ENCODE measurements around the gene BTBD18. TPM values are rescaled to one million over a fixed set of nuclear protein-coding genes. Genes with fewer than 3 reads are reported as not detected.

BTBD18 gene
- total and polyA plus RNA-seq, 2 donors (not counting 1 experiment from before 2014, with no cell fraction given) = not detected

GRCh38 chr11:57778318-57779037 is 26.9 kb upstream of the BTBD18 start:
- Histone ChIP-seq H4K20me1 (ENCODE audit: control insufficient read depth, extremely low read depth, insufficient read depth, low read length) (peaks cover 1% of the 10 kb centered on the region), H3K4me1 (ENCODE audit: control insufficient read depth, extremely low read depth, insufficient read depth, low read length) (peaks cover 31% of the 10 kb centered on the region)

GRCh38 chr11:57777969-57778317 is 26.3 kb upstream of the BTBD18 start:
- H3K4me3 ChIP-seq (replicated peaks in 1 of 4; ENCODE audit: control extremely low read depth in 1 of 4, insufficient read depth in 1 of 4, low read depth in 3 of 4, low read length in 4 of 4) = peak overlapping the region in 3 of 4 experiments; percentile 2 to 56 (median 48)
- H3K27me3 ChIP-seq (ENCODE audit: control insufficient read depth, insufficient read depth, low read length) = no peaks in the 10 kb centered on the region
- H3K9me3 ChIP-seq (ENCODE audit: control insufficient read depth, insufficient read depth, low read depth, low read length) = no peaks in the 10 kb centered on the region
- H3K79me2 ChIP-seq (ENCODE audit: control insufficient read depth, insufficient read depth, low read length) = peaks cover 91% of the 10 kb centered on the region
- TF ChIP-seq EZH2 (IDR thresholded peaks at IDR 0.05; ENCODE audit: low read length, missing control alignments) (no peak), CTCF (conservative IDR thresholded peaks at IDR 0.05 in 1 of 2, IDR thresholded peaks at IDR 0.05 in 1 of 2; ENCODE audit: low read depth in 1 of 2, low read length in 2 of 2) (no peak)
- H2AFZ ChIP-seq (ENCODE audit: low read length) = no peak overlapping the region
- peak overlapping the region; percentile 11 for H3K9ac ChIP-seq (ENCODE audit: insufficient read depth, low read length)
- peak overlapping the region; percentile 74 for H3K4me2 ChIP-seq (ENCODE audit: extremely low read depth, insufficient read depth, low read length)
- DNase-seq (ENCODE audit: low read depth in 2 of 2) = no peak
- H3K4me1 ChIP-seq (ENCODE audit: control insufficient read depth, extremely low read depth, insufficient read depth, low read length) = peaks cover 31% of the 10 kb centered on the region
- H3K36me3 ChIP-seq (ENCODE audit: control insufficient read depth, insufficient read depth, low read length) = peaks cover 1% of the 10 kb centered on the region
- peaks cover 1% of the 10 kb centered on the region for H4K20me1 ChIP-seq (ENCODE audit: control insufficient read depth, extremely low read depth, insufficient read depth, low read length)
- H3K27ac ChIP-seq (ENCODE audit: insufficient read depth, low read length) = peak overlapping the region; percentile 63

More at GRCh38 chr11:57778318-57779037, 26.9 kb upstream of the BTBD18 start:
- Histone ChIP-seq H3K4me2 (ENCODE audit: extremely low read depth, insufficient read depth, low read length) (peak overlapping the region; percentile 74), H3K9ac (ENCODE audit: insufficient read depth, low read length) (peak overlapping the region; percentile 22), H3K79me2 (ENCODE audit: control insufficient read depth, insufficient read depth, low read length) (peaks cover 88% of the 10 kb centered on the region), H3K27ac (ENCODE audit: insufficient read depth, low read length) (peak overlapping the region; percentile 63), H3K4me3 (replicated peaks in 1 of 4; ENCODE audit: control extremely low read depth in 1 of 4, insufficient read depth in 1 of 4, low read depth in 3 of 4, low read length in 4 of 4) (peak overlapping the region in 3 of 4 experiments; percentile 2 to 56 (median 48)), H3K36me3 (ENCODE audit: control insufficient read depth, insufficient read depth, low read length) (peaks cover 1% of the 10 kb centered on the region), H2AFZ (ENCODE audit: low read length) (no peak overlapping the region), H3K9me3 (ENCODE audit: control insufficient read depth, insufficient read depth, low read depth, low read length) (no peaks in the 10 kb centered on the region), H3K27me3 (ENCODE audit: control insufficient read depth, insufficient read depth, low read length) (no peaks in the 10 kb centered on the region)
- TF ChIP-seq CTCF (conservative IDR thresholded peaks at IDR 0.05 in 1 of 2, IDR thresholded peaks at IDR 0.05 in 1 of 2; ENCODE audit: low read depth in 1 of 2, low read length in 2 of 2) (no peak), EZH2 (IDR thresholded peaks at IDR 0.05; ENCODE audit: low read length, missing control alignments) (no peak)
- peak; percentile 96 to 99 for DNase-seq (ENCODE audit: low read depth in 2 of 2)

GRCh38 chr11:57776577-57777210 is 25.1 kb upstream of the BTBD18 start:
- Histone ChIP-seq H3K4me3 (replicated peaks in 1 of 4; ENCODE audit: control extremely low read depth in 1 of 4, insufficient read depth in 1 of 4, low read depth in 3 of 4, low read length in 4 of 4) (peak overlapping the region in 1 of 4 experiments; percentile 42), H4K20me1 (ENCODE audit: control insufficient read depth, extremely low read depth, insufficient read depth, low read length) (peaks cover 1% of the 10 kb centered on the region), H3K27ac (ENCODE audit: insufficient read depth, low read length) (peak overlapping the region; percentile 63)

More at GRCh38 chr11:57776577-57777210, 25.1 kb upstream of the BTBD18 start:
- peaks cover 92% of the 10 kb centered on the region for H3K79me2 ChIP-seq (ENCODE audit: control insufficient read depth, insufficient read depth, low read length)
- no peak overlapping the region for H2AFZ ChIP-seq (ENCODE audit: low read length)
- no peak for DNase-seq (ENCODE audit: low read depth in 2 of 2)
- H3K9ac ChIP-seq (ENCODE audit: insufficient read depth, low read length) = no peak overlapping the region
- TF ChIP-seq EZH2 (IDR thresholded peaks at IDR 0.05; ENCODE audit: low read length, missing control alignments) = no peak
- TF ChIP-seq CTCF (conservative IDR thresholded peaks at IDR 0.05 in 1 of 2, IDR thresholded peaks at IDR 0.05 in 1 of 2; ENCODE audit: low read depth in 1 of 2, low read length in 2 of 2) = no peak
- no peaks in the 10 kb centered on the region for H3K9me3 ChIP-seq (ENCODE audit: control insufficient read depth, insufficient read depth, low read depth, low read length)
- peaks cover 31% of the 10 kb centered on the region for H3K4me1 ChIP-seq (ENCODE audit: control insufficient read depth, extremely low read depth, insufficient read depth, low read length)
- H3K27me3 ChIP-seq (ENCODE audit: control insufficient read depth, insufficient read depth, low read length) = no peaks in the 10 kb centered on the region
- no peak overlapping the region for H3K4me2 ChIP-seq (ENCODE audit: extremely low read depth, insufficient read depth, low read length)
- peaks cover 1% of the 10 kb centered on the region for H3K36me3 ChIP-seq (ENCODE audit: control insufficient read depth, insufficient read depth, low read length)

Data from fibroblast of lung (primary cell).